IMR-90 (cell line): ENCODE results near the gene EEF1AKMT1. TPM values are rescaled to one million over a fixed set of nuclear protein-coding genes. Genes with fewer than 3 reads are reported as not detected.

Experiments used
- ATAC-seq: fragments of 200-7000 bp; cut with Tn5 transposase; 2 replicates; pipeline ENCODE4 v1.9.1; 2020; ENCODE audit warnings: low read depth, mild to moderate bottlenecking, moderate library complexity
- BruUV-seq: library from RNA; stranded (reverse); fragments of 400-500 nt; replicated peaks from 2 replicates; lab custom pipeline; 2021; lab: Mats Ljungman, UMichigan
- CTCF ChIA-PET: fragments of 300-600 bp; formaldehyde crosslinking; extraction: SDS; loops from one replicate; lab custom pipeline; 2021; ENCODE audit warnings: antibody characterized with exemption; lab: Yijun Ruan, JAX
- POLR2A ChIA-PET: fragments of 300-600 bp; sonication (Branson Sonifier 250); formaldehyde crosslinking; loops from one replicate; lab custom pipeline; 2022; ENCODE audit warnings: antibody characterized with exemption; ENCODE audit not compliant: unreplicated experiment; lab: Charles Lee
- DNase-seq: peaks from one replicate; pipeline ENCODE4 v3.0.0; 2013
- H2AFZ ChIP-seq: replicated peaks from 2 replicates; pipeline ENCODE3; 2013; ENCODE audit warnings: low read length, mild to moderate bottlenecking; ENCODE audit not compliant: poor library complexity
- H2AK5ac ChIP-seq: 2 replicates; pipeline ENCODE4 v1.6.1; 2013; ENCODE audit warnings: low read depth, low read length, inconsistent platforms
- H2AK9ac ChIP-seq: replicated peaks from 2 replicates; pipeline ENCODE3; 2013; ENCODE audit warnings: mild to moderate bottlenecking, low read depth, low read length, moderate library complexity; ENCODE audit not compliant: poor library complexity
- H2BK120ac ChIP-seq: 2 replicates; pipeline ENCODE4 v1.6.1; 2013; ENCODE audit warnings: low read depth, low read length, inconsistent platforms
- H2BK15ac ChIP-seq: 3 replicates; pipeline ENCODE4 v1.6.1; 2013; ENCODE audit warnings: low read depth, low read length, inconsistent platforms
- H2BK20ac ChIP-seq: 2 replicates; pipeline ENCODE4 v1.6.1; 2013; ENCODE audit warnings: low read depth, mild to moderate bottlenecking, inconsistent platforms, low read length, moderate library complexity
- H2BK5ac ChIP-seq: 2 replicates; pipeline ENCODE4 v1.6.1; 2013; ENCODE audit warnings: mild to moderate bottlenecking, low read depth, low read length, inconsistent platforms; ENCODE audit not compliant: poor library complexity, severe bottlenecking
- H3K14ac ChIP-seq: replicated peaks from 2 replicates; pipeline ENCODE4 v1.6.1; 2013; ENCODE audit warnings: low read depth, low read length, inconsistent platforms
- H3K18ac ChIP-seq: 2 replicates; pipeline ENCODE4 v1.6.1; 2013; ENCODE audit warnings: low read depth, low read length, control low read depth
- H3K23ac ChIP-seq: 2 replicates; pipeline ENCODE4 v1.6.1; 2013; ENCODE audit warnings: low read depth, low read length, inconsistent platforms
- H3K27ac ChIP-seq: 2 replicates; pipeline ENCODE4 v1.5.1; 2013; ENCODE audit warnings: mild to moderate bottlenecking, control low read depth, low read length; ENCODE audit not compliant: insufficient read depth
- H3K27me3 ChIP-seq: 2 replicates; pipeline ENCODE4 v1.6.1; 2013; ENCODE audit warnings: low read length; ENCODE audit not compliant: control insufficient read depth, insufficient read depth
- H3K36me3 ChIP-seq: 2 replicates; pipeline ENCODE4 v1.6.1; 2013; ENCODE audit warnings: low read length, mixed read lengths; ENCODE audit not compliant: control insufficient read depth, insufficient read depth
- H3K4ac ChIP-seq: 2 replicates; pipeline ENCODE4 v1.6.1; 2013; ENCODE audit warnings: low read depth, low read length, inconsistent platforms
- H3K4me1 ChIP-seq: 2 replicates; pipeline ENCODE4 v1.6.1; 2013; ENCODE audit warnings: low read length, mixed read lengths; ENCODE audit not compliant: control insufficient read depth, insufficient read depth
- H3K4me2 ChIP-seq: 2 replicates; pipeline ENCODE4 v1.6.1; 2013; ENCODE audit warnings: low read depth, mild to moderate bottlenecking, control low read depth, low read length, moderate library complexity
- H3K4me3 ChIP-seq: 2 replicates; pipeline ENCODE4 v1.5.1; 2013; ENCODE audit warnings: low read depth, mild to moderate bottlenecking, control low read depth, low read length, moderate library complexity; ENCODE audit not compliant: insufficient read depth
- H3K56ac ChIP-seq: 2 replicates; pipeline ENCODE4 v1.6.1; 2013; ENCODE audit warnings: low read length, inconsistent platforms; ENCODE audit not compliant: insufficient read depth; ENCODE audit errors: extremely low read depth
- H3K79me1 ChIP-seq, 2 experiments: 2 replicates each; pipeline ENCODE4 v1.6.1; 2013; ENCODE audit warnings: low read length in 2 of 2, inconsistent platforms in 1 of 2, low read depth in 1 of 2
- H3K9ac ChIP-seq: 2 replicates; pipeline ENCODE4 v1.6.1; 2013; ENCODE audit warnings: low read depth, low read length, control low read depth
- H3K9me1 ChIP-seq: 2 replicates; pipeline ENCODE4 v1.6.1; 2013; ENCODE audit warnings: low read length, inconsistent platforms; ENCODE audit not compliant: insufficient read depth
- H3K9me3 ChIP-seq: 2 replicates; pipeline ENCODE4 v1.6.1; 2013; ENCODE audit warnings: low read length; ENCODE audit not compliant: control insufficient read depth, insufficient read depth
- H4K20me1 ChIP-seq: 2 replicates; pipeline ENCODE4 v1.6.1; 2013; ENCODE audit warnings: low read length, inconsistent platforms; ENCODE audit not compliant: insufficient read depth
- H4K5ac ChIP-seq: 2 replicates; pipeline ENCODE4 v1.6.1; 2013; ENCODE audit warnings: mild to moderate bottlenecking, low read depth, low read length, control low read depth
- H4K8ac ChIP-seq, 2 experiments: 2 replicates each; pipeline ENCODE4 v1.6.1; 2013; ENCODE audit warnings: low read depth in 2 of 2, low read length in 2 of 2, control low read depth in 1 of 2, inconsistent platforms in 1 of 2
- H4K91ac ChIP-seq: 2 replicates; pipeline ENCODE4 v1.6.1; 2013; ENCODE audit warnings: low read depth, low read length, inconsistent platforms; ENCODE audit not compliant: insufficient read depth
- BHLHE40 ChIP-seq: fragments of 150-350 bp; IDR thresholded peaks from 2 replicates; pipeline ENCODE4 v1.6.1; 2016; ENCODE audit warnings: mild to moderate bottlenecking, low read depth, low read length
- CHD1 ChIP-seq: IDR thresholded peaks from 2 replicates; pipeline ENCODE4 v1.6.1; 2012; ENCODE audit warnings: low read depth, low read length, improper control_type of control experiment
- MXI1 ChIP-seq: IDR thresholded peaks from 2 replicates; pipeline ENCODE4 v1.6.1; 2012; ENCODE audit warnings: low read depth, mild to moderate bottlenecking, low read length, moderate library complexity, borderline replicate concordance
- NFE2L2 ChIP-seq: fragments of 150-350 bp; IDR thresholded peaks from 2 replicates; pipeline ENCODE4 v1.6.1; 2016; ENCODE audit warnings: low read depth, mild to moderate bottlenecking, low read length
- POLR2A ChIP-seq: IDR thresholded peaks from 2 replicates; pipeline ENCODE4 v1.6.1; 2012; ENCODE audit warnings: mild to moderate bottlenecking, low read depth, low read length
- SMC3 ChIP-seq: fragments of 150-350 bp; IDR thresholded peaks from 2 replicates; pipeline ENCODE4 v1.6.1; 2016; ENCODE audit warnings: low read depth, mild to moderate bottlenecking, antibody characterized with exemption, low read length, moderate library complexity
- WGBS, 2 experiments: methylation state at CpG; one replicate each; pipeline versions ENCODE4 v1.1.5 to v1.1.7; 2013; ENCODE audit warnings: missing lambda C conversion rate in 2 of 2; ENCODE audit not compliant: insufficient read length in 1 of 2; ENCODE audit errors: extremely low coverage in 2 of 2; 5-methylcytosine and 5-hydroxymethylcytosine counted together
- dilution Hi-C: fragments of 300-500 bp; cut with HindIII; formaldehyde crosslinking; loops from one replicate; pipeline ENCODE4 v1.14.3; 2018; ENCODE audit warnings: low sequenced_read_pairs; ENCODE audit not compliant: unreplicated experiment
- in situ Hi-C: fragments of 300-500 bp; cut with MboI; formaldehyde crosslinking; loops from 3 replicates; pipeline ENCODE4 v1.14.3; 2019; ENCODE audit warnings: low sequenced_read_pairs, inconsistent platforms, mixed read lengths
- intact Hi-C: fragments of 100-400 bp; cut with micrococcal nuclease; formaldehyde crosslinking; loops from 2 replicates; pipeline ENCODE4 v1.10.0; 2022
- polyA plus RNA-seq, 3 experiments: library from polyadenylated mRNA; depleted of rRNA; stranded (reverse); fragments of >200 nt; gene quantifications; 2 replicates each; pipeline ENCODE4 v1.2.3, GENCODE V29; 2012; ENCODE audit warnings: low replicate concordance in 1 of 3
- total RNA-seq: library from RNA; depleted of rRNA; stranded (reverse); fragments of >200 nt; gene quantifications from 2 replicates; pipeline ENCODE4 v1.2.3, GENCODE V29; 2012

Gene EEF1AKMT1
- total and polyA plus RNA-seq, 2 of the 4 experiments (the other 2 are of a cell fraction): 10.0 to 10.6 TPM

- H3K27me3 ChIP-seq: peaks cover 1% of the 10 kb centered on the region; the same call in 1 of the 2 replicates
- H3K4me1 ChIP-seq: peaks cover 9% of the 10 kb centered on the region
- no peak overlapping the region for H2AFZ ChIP-seq
- in situ Hi-C loops (loop anchor here (25.0 kb wide), 1 partner anchor 524 kb away; the partner anchor contains the start of gene GJB2), intact Hi-C loops (loop anchor here (1.0 to 5.0 kb wide), 4 partner anchors 117 to 766 kb away; no protein-coding TSS in a partner anchor), dilution Hi-C loops (no loop called here)
- H2BK5ac ChIP-seq: no peak overlapping the region
- no peak overlapping the region for H3K56ac ChIP-seq
- H4K8ac ChIP-seq: no peak overlapping the region
- no peak overlapping the region for H2BK20ac ChIP-seq
- H3K4me3 ChIP-seq: no peak overlapping the region
- ChIA-PET POLR2A (no interaction called here), CTCF (interaction anchor here (0.6 to 1.3 kb wide), 2 partner anchors 12 to 21 kb away, joined by 3 to 4 read pairs; no protein-coding TSS in a partner anchor)
- no peak overlapping the region for H2BK15ac ChIP-seq
- no peak overlapping the region for H4K5ac ChIP-seq
- TF ChIP-seq POLR2A: no peak
- no peak for TF ChIP-seq NFE2L2
- TF ChIP-seq SMC3: no peak
- TF ChIP-seq MXI1: no peak
- no peak for TF ChIP-seq CHD1
- no peak for TF ChIP-seq BHLHE40
- BruUV-seq: no TSS peak
- no peak overlapping the region for H2AK5ac ChIP-seq
- H3K9ac ChIP-seq: no peak overlapping the region
- H3K4ac ChIP-seq: no peak overlapping the region
- no peak overlapping the region for H3K23ac ChIP-seq
- no peaks in the 10 kb centered on the region for H3K9me3 ChIP-seq
- H3K4me2 ChIP-seq: no peak overlapping the region
- H4K91ac ChIP-seq: no peak overlapping the region
- no peak overlapping the region for H3K14ac ChIP-seq
- WGBS, 2 experiments: 67% methylated on average over 1 of the region's 13 CpGs; no CpG with 5 or more reads in 1 of the 2 experiments
- no peak overlapping the region for H2AK9ac ChIP-seq
- H3K27ac ChIP-seq: no peak overlapping the region
- ATAC-seq (no peak), DNase-seq (no peak)
- H3K18ac ChIP-seq: no peak overlapping the region
- H3K79me1 ChIP-seq: no peaks in the 10 kb centered on the region
- no peaks in the 10 kb centered on the region for H3K36me3 ChIP-seq
- H3K9me1 ChIP-seq: no peaks in the 10 kb centered on the region
- H2BK120ac ChIP-seq: no peak overlapping the region
- H4K20me1 ChIP-seq: no peaks in the 10 kb centered on the region
These were observed 62.3 kb downstream of the EEF1AKMT1 start for GRCh38 chr13:20711301-20712044.
